Right ventricle myocardium superior (tissue), 1 donor: ENCODE measurements around the gene AQP9. TPM values are rescaled to one million over a fixed set of nuclear protein-coding genes. Genes with fewer than 3 reads are reported as not detected.
"Not testable (repeated sequence)": the region's sequence is repeated elsewhere in the genome, so short reads cannot be mapped to it uniquely, and the experiment has no call there.

Source experiments
- ATAC-seq: fragments of 200-7000 bp; cut with Tn5 transposase; one replicate; pipeline ENCODE4 v1.9.1; 2020; ENCODE audit warnings: mild to moderate bottlenecking; ENCODE audit not compliant: poor library complexity
- DNase-seq: peaks from one replicate; pipeline ENCODE4 v3.0.0-alpha.2; 2020
- intact Hi-C: fragments of 100-400 bp; cut with DNase I; formaldehyde crosslinking; loops from one replicate; pipeline ENCODE4 v1.11.2; 2022
- total RNA-seq: library from RNA; stranded (reverse); fragmentation: NEBNext Ultra II Directional; extraction: Animal tissue kit (Norgen Biotek cat#: 25700); gene quantifications from one replicate; pipeline ENCODE4 v1.2.1, GENCODE V29; 2021
- donor health status: DM: no; HTN: yes; CAD: no; lungs with severe emphysema.

The AQP9 gene
- total RNA-seq, 1 donor from 2014 or later = 1.5 TPM

DNA sequence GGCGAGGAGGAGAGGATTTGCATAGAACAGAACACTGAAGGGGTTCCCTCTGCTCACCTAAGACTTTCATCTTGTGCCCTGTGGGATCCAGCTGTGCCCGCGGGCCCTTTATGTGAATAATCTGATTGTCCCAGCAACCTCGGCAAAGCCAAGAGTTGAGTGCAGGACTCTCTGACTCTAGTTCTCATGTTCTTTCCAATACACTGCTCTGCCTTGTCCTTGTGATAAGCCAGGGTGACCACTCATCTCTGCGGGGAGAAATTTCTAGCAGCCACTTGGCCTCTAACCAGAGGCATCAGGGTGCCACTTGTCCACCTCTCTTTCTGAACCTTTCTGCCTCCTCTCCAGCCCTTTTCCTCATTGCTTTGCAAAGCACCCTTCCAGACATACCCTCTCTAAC, 31.8 kb downstream of the AQP9 start:
- intact Hi-C loops = no loop called here
- ATAC-seq = peak; percentile 48
- no peak for DNase-seq

DNA sequence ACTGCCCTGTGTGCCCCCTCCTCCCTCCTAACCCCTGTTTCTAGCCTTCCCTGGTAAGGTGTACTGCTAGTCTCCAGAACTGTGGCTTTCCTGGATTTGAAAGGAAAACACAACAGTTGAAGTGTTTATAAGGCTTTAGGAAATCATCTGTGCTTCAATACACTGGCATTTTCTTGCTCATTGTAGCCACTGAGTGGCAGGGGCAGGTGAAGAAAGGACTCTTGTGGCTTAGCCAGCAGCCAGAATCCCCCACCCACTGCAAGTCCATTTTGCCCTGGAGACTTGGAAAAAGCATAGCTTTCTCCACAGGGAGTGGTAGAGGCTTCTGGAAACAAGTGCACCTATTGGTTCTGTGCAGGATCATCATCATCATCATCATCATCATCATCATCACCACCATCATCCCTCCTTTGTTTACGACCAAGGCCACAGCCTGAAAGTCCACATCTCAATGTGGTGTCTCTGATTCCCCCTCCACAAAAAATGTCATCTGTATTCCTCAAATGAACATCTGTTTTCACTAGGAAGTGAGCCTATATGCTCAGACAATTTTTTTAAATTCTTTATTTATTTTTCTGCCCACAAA, 33.4 kb downstream of the AQP9 start:
- DNase-seq (no peak), ATAC-seq (no peak)
- intact Hi-C loops = no loop called here

DNA sequence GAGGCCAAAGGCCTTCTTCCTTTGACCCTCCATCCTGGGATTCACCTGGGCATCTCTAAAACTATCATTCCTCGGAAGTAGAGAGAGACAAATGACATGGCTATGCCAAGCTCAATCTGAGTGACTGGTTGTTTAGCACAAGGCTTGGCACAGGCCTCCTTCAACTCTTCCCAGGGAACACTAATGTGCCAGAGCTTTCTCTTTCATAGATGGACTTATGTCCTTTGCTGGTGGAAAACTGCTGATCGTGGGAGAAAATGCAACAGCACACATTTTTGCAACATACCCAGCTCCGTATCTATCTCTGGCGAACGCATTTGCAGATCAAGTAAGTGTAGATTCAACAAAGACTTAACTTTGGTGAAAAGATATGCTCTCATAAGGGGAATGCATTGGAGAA, 36.5 kb downstream of the AQP9 start:
- intact Hi-C loops = no loop called here
- DNase-seq = no peak

DNA sequence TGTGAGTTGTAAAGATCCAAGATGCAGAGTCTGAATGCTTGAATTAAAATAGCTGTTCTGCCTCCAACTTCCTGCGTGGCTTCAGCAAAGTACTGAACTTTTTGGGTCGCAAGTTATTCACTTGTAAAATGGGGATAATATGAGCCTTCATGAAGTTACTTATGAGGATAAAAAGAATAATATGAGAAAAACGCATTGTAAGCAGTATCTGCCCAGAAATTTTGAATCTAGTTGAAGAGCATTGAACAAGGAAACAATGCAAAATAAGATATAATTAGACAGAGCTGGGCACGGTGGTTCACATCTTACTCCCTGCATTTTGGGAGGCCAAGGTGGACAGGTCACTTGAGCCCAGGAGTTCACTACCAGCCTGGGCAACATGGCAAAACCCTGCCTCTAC, 37.8 kb downstream of the AQP9 start:
- ATAC-seq (no peak), DNase-seq (no peak)
- intact Hi-C loops = no loop called here

More for the DNA sequence above, 36.5 kb downstream of the AQP9 start:
- ATAC-seq = no peak

DNA sequence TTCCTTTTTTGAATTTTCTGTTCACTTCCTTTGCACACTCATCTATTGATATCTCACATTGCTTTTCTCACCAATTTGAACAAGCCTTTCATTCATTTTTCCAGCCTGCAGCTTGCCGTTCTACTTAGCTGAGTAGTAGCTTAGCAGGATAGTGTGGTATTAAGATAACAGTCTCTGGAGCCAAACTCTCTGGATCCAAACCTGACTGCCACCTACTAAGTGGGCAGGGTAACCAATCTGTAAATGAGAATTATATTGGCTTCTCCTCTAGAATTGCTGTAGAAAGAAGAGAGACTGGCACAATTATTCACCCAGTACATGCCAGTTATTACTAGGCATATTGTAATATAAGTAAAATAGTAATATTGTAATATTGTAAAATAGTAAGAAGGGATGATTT, 40.5 kb downstream of the AQP9 start:
- ATAC-seq = no peak
- intact Hi-C loops = no loop called here

DNA sequence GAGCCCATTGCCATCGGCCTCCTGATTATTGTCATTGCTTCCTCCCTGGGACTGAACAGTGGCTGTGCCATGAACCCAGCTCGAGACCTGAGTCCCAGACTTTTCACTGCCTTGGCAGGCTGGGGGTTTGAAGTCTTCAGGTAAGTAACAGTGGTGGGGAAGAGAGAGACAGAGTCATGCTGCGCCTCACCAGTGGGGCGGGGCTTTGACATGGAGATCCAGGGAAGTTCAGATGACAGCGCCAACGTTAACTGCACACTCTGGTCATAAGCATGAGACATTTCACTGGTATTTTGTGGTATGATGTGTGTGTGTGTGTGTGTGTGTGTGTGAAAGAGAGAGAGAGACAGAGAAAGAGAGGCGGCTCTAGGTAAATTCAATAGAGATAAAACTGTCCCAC, 41.0 kb downstream of the AQP9 start:
- intact Hi-C loops = no loop called here
- no peak for ATAC-seq
- no peak for DNase-seq

More for the DNA sequence above, 40.5 kb downstream of the AQP9 start:
- no peak for DNase-seq

DNA sequence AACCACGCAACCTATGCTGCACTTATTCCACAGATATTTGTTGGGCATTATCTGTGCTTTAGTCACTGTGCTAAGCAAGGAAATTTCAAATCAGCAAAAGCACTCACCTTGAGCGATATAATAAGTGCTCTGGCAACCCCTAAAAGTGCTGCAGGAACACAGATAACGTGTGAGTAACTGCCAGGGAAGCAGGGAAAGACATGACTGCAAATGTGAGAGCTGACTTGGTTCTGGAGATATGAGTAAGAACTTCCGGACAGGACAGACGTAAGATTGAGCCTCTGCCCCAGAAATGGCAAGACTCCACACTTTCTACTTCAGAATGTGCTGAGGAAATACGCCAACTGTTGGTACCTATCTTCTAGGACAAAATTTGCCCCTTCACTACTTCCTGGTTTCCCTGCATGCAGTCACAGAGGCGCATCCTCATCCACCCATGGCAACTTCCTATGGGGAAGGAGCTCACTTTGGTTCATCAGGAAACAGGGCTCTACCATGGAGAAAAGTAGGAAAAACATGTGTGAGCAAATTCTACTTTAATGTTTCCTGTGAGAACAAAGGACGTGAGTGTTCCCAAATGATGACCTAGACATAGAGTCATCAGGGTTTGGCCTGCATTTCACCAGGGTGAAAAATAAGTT, 41.7 kb downstream of the AQP9 start:
- ATAC-seq (no peak), DNase-seq (no peak)
- intact Hi-C loops = loop anchor here (5.0 kb wide), 1 partner anchor 63 kb away; no protein-coding TSS in a partner anchor

DNA sequence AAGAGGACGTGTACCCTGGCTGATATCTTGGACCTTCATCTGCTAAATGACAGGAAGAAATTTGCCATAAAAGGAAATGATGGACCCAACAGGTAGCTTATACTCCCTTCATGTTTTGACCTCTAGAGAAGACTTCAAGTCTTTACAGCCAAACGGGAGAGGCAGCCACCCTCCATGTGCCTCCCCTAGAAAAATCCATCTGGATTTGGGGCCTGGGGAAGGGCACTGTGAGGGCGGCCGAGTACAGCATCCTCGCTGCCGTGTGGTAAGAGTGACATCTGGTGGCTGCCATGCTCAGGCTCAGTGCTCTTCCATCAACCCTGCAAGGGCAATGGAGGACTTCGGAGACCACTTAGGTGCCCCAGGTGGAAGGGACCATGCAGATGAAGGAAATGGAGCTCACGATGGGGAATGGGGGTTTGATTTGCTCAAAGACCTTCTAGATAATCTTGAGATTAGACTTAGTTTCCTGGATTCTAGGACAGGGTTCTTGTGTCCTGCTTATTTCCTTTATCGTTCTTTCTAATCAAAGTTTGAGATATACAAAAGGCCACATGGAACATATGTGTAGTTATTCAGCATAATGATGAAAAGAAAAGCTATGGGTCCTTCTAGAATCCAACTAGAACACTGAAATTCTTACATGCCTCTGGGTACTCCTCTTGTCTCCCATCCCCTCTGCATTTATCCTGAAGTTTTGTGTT, 44.4 kb downstream of the AQP9 start:
- intact Hi-C loops = loop anchor here (5.0 kb wide), 1 partner anchor 65 kb away; no protein-coding TSS in a partner anchor
- peak; percentile 64 for DNase-seq
- peak; percentile 94 for ATAC-seq

DNA sequence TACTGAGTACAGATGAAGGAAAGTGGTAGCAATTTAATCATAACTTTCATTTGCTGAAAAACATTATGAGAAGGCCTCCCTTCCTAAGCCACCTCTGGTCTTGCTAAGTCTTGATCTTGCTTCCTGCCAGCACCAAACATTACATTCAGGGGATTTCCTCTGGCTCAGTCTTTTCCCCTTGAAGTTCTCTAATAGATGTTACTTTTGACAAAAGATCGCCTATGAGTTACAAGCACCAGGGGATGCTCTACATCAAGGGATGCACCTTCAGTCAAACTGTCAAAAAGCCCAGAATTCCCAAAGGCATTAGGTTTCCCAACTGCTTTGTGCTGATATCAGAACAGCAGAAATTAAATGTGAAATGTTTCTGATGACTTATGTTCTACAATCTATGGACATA, 47.3 kb downstream of the AQP9 start:
- ATAC-seq (no peak), DNase-seq (no peak)
- intact Hi-C loops = no loop called here

DNA sequence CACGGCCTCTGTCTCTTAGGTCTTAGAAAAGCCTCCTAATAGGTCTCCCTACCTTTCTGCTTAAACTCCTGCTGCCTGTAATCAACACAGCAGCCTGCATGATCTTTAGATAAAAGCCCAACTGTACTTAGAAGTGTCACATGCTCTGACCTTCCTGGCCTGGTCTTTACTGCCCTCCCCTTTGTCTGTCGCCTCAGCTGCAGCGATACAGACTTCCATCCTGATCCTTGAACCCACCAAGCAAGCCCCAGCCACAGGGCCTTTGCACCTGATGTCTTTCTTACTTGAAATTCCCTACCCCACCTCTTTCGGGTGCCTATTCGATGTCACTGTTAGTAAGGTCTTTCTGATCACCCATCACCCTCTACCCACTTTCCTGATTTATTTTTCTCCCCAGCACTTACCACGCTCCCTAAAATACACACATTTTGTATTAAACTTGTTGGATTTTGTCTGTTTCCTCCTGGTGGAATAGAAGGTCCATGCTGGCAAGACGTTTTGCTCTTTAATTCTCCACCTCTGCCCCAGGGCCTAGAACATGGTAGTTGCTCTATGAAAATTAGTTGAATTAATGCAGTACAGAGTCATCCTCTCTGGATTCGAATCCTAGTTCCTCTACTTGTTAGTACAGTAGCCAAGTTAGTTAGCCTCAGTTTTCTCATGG, 51.1 kb downstream of the AQP9 start:
- intact Hi-C loops = no loop called here
- DNase-seq (no peak), ATAC-seq (no peak)

DNA sequence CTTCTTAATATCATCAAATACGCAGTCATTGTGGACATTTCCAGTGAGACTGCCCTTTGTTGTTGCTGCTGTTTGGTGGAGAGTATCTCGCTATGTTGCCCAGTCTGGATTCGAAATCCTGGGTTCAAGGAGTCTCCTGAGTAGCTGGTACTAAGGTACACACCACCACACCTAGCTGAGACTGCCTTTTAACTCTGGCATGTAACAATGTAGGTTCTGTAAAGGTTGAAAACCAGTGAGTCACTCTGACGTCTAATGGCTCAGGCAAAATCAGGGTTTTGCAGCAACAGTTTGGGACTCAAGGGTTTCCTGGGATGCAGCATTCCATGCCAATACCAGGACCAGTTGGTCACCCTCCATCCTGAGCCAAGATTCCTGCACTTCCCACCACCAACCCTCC, 52.2 kb downstream of the AQP9 start:
- intact Hi-C loops = no loop called here
- ATAC-seq (no peak), DNase-seq (no peak)

DNA sequence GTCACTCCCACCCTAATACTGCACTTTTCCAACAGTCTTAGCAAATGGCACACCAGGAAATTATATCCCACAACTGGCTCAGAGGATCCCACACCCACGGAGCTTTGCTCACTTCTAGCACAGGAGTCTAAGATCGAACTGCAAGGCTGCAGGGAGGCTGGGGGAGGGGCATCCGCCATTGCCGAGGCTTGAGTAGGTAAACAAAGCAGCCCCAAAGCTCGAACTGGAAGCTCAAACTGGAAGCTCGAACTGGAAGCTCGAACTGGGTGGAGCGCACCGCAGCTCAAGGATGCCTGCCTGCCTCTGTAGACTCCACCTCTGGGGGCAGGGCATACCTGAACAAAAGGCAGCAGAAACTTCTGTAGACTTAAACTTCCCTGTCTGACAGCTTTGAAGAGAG, 55.5 kb downstream of the AQP9 start:
- intact Hi-C loops, DNase-seq, ATAC-seq: not testable (repeated sequence)

DNA sequence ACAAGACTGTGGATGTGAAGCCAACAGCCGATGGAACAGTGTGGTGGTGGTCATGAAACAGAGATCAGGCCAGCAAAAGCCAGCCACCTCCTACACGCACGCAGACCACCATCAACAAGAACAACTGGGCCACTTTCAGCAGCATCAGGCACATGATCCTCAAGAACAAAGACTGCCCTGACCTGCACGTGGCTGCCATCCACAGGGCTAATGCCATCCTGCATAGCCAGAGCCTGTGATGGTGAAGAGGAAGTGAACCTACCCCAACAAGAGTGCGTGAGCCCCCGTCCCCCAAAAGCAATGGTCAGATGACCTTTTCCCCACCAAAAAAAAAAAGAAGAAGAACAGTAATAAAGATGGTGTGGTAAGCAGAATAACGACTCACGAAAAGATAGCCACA, 62.6 kb downstream of the AQP9 start:
- DNase-seq = no peak
- intact Hi-C loops = no loop called here
- ATAC-seq = no peak

DNA sequence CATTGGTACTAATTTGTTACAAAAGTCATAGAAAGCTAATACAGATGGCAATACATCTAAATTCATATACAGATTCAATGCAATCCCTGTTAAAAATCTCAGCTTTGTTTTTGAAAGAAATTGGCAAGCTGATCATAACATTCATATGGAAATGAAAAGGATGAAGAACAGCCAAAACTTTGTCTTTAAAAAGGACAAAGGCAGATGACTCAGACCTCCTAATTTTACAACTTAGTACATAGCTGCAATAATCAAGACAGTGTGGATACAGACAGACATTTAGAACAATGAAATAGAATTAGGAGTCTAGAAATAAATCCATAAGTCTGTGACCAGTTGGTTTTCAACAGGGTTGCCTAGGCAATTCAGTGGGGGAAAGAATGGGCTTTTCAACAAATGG, 63.3 kb downstream of the AQP9 start:
- ATAC-seq (no peak), DNase-seq (no peak)

DNA sequence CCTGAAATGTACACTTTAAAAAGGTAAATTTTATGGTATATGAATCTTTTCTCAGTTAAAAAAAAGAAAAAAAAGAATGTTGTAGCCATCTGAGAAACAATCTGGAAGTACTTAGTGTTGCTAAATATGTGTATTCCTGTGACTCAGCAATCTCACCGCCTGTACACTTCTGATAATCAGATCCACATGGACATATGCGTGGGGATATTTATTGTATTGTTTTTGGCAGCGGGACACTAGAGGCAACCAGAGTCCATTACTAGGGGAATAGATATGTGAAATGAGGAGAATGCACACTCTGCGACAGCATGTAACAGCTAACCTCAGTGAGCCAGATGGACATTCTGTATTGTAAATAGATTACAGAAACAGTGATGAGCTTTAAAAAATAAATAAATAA, 65.4 kb downstream of the AQP9 start:
- ATAC-seq = no peak
- DNase-seq = no peak
- intact Hi-C loops = no loop called here

More for the DNA sequence above, 63.3 kb downstream of the AQP9 start:
- intact Hi-C loops = no loop called here

DNA sequence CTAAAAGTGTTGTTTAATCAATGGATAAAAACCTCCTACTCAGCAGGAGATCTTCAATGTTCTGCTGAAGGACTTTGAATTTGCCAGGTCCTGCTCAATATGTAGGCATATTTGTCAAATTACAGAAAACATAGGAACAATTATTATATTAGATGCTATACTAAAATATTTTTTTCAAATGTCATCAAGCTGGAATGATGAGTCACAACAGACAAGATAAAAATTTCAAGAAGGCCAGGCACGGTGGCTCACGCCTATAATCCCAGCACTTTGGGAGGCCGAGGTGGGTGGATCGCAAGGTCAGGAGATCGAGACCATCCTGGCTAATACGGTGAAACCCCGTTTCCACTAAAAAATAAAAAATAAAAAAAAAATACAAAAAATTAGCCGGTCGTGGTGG, 68.0 kb downstream of the AQP9 start:
- DNase-seq (no peak), ATAC-seq (no peak)
- intact Hi-C loops = no loop called here

DNA sequence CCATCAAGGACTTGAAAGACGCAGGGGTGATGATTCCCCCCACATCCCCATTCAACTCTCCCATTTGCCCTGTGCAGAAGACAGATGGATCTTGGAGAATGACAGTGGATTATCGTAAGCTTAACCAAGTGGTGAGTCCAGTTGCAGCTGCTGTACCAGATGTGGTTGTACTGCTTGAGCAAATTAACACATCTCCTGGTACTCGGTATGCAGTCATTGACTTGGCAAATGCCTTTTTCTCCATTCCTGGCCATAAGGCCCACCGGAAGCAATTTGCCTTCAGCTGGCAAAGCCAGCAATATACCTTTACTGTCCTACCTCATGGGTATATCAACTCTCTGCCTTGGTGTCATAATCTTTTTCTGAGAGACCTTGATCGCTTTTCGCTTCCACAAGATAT, 70.0 kb downstream of the AQP9 start:
- DNase-seq, intact Hi-C loops, ATAC-seq: not testable (repeated sequence)

DNA sequence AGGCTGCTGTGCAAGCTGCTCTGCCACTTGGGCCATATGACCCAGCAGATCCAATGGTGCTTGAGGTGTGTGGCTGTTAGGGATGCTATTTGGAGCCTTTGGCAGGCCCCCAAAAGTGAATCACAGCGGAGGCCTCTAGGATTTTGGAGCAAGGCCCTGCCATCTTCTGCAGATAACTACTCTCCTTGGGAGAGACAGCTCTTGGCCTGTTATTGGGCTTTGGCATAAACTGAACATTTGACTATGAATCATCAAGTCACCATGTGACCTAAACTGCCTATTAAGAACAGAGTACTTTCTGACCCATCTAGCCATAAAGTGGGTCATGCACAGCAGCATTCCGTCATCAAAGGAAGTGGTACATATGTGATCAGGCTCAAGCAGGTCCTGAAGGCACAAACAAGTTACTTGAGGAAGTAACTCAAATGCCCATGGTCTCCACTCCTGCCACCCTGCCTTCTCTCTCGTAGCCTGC, 70.9 kb downstream of the AQP9 start:
- DNase-seq = peak; percentile 54
- peak; percentile 34 for ATAC-seq

DNA sequence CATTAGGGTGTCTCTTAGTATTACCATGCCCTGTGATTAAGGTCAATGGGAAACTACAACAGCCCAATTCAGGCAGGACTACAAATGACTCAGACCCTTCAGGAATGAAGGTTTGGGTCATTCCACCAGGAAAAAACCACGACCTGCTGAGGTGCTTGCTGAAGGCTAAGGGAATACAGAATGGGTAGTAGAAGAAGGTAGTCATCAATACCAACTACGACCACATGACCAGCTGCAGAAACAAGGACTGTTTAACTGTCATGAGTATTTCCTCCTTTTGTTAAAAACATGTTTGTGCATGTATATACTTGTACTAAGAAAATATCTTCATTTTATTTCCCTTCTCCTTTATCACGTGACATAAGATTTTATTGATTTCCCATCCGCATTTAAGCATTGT, 71.8 kb downstream of the AQP9 start:
- DNase-seq, intact Hi-C loops, ATAC-seq: not testable (repeated sequence)

More for the DNA sequence above, 70.9 kb downstream of the AQP9 start:
- intact Hi-C loops = not testable (repeated sequence)
